22Rv1 (cell line): ENCODE results near the gene RNF213.
"Not testable (repeated sequence)": the region's sequence is repeated elsewhere in the genome, so short reads cannot be mapped to it uniquely, and the experiment has no call there.

Experiments
- H3K27ac ChIP-seq: fragments of 450-650 bp; 2 replicates; pipeline ENCODE4 v1.5.1; 2017
- ZFX ChIP-seq: fragments of 450-650 bp; IDR thresholded peaks from 2 replicates; pipeline ENCODE4 v1.6.1; 2017; ENCODE audit warnings: antibody characterized with exemption, borderline replicate concordance
- TF ChIP-seq, protein P1 (sequence below): fragments of 450-650 bp; IDR thresholded peaks from 2 replicates; pipeline ENCODE4 v1.5.1; 2017; ENCODE audit warnings: mild to moderate bottlenecking

RNF213 gene

DNA sequence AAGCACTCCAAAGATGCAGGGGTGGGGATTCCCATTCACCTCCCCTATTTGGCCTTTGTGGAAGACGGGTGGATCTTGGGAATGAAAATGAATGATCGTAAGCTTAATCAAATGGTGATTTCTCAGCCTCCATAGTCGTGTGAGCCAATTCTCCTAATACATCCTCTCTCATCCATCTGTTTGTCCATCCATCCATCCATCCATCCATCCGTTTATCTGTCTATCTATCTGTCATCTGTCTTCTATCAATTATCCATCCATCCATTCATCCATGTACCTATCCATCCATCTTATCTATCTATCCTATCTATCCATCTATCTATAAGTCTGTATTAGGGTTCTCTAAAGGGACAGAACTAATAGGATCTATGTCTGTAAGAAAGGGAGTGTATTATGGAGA, 7.8 kb downstream of the RNF213 start:
- TF ChIP-seq, protein P1, sequence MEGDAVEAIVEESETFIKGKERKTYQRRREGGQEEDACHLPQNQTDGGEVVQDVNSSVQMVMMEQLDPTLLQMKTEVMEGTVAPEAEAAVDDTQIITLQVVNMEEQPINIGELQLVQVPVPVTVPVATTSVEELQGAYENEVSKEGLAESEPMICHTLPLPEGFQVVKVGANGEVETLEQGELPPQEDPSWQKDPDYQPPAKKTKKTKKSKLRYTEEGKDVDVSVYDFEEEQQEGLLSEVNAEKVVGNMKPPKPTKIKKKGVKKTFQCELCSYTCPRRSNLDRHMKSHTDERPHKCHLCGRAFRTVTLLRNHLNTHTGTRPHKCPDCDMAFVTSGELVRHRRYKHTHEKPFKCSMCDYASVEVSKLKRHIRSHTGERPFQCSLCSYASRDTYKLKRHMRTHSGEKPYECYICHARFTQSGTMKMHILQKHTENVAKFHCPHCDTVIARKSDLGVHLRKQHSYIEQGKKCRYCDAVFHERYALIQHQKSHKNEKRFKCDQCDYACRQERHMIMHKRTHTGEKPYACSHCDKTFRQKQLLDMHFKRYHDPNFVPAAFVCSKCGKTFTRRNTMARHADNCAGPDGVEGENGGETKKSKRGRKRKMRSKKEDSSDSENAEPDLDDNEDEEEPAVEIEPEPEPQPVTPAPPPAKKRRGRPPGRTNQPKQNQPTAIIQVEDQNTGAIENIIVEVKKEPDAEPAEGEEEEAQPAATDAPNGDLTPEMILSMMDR, result no peak
- TF ChIP-seq ZFX, result no peak

DNA sequence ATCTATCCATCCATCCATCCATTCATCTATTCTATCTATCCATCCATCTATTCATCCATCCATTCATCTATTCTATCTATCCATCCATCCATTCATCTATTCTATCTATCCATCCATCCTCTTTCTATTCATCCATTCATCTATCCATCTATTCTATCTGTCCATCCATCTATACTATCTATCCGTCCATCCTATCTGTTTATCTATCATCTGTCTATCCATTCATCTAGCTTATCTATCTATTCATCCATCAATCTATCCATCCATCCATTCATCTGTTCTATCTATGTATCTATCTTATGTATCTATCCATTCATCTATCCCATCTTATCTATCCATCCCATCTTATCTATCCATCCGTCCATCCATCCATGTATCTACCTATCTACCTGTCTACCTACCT, 8.8 kb downstream of the RNF213 start:
- TF ChIP-seq ZFX, result no peak
- TF ChIP-seq, protein P1, result no peak
- H3K27ac ChIP-seq, result no peak overlapping the region

More for the DNA sequence above, 7.8 kb downstream of the RNF213 start:
- H3K27ac ChIP-seq, result no peak overlapping the region

DNA sequence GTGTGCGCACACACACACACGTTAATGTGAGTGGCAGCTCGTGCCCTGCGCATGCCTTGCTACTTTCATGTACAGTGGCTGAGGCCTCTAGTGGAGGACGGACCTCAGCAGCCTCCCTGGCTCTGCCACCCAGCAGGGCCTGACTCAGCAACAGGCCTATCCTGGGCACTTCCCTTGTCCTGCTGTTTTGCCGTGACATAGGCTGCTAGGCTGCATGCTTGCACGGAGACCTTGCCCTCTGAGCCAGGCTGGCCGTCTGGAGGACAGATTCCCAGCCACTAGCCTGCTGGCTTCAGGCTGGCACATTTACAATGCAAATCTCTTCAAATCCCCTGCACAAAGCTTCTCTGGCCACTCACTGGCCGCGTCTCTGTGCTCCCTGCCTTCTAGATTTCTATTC, 9.5 kb downstream of the RNF213 start:
- no peak overlapping the region for H3K27ac ChIP-seq
- TF ChIP-seq ZFX, result no peak
- TF ChIP-seq, protein P1, result no peak

DNA sequence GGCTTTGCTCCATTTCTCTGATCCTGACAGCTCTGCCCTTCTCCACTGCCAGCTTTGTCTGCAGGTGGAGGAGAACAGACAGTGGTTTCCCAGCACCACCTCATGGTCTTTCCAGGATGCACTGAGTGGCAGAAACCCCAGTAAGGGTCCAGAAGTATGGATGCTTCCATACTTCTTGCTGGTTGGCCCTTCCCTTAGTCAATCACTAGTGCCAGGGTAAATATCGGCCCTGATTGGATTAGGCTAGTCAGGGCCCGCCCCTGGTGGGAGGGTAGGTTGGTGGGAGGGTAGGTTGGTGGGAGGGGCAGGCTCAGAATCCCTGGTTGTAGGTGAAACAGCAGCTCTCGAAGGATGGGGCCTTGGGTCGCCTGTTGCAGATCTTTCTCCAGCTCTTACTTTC, 10.2 kb downstream of the RNF213 start:
- TF ChIP-seq, protein P1, result no peak
- no peak for TF ChIP-seq ZFX

DNA sequence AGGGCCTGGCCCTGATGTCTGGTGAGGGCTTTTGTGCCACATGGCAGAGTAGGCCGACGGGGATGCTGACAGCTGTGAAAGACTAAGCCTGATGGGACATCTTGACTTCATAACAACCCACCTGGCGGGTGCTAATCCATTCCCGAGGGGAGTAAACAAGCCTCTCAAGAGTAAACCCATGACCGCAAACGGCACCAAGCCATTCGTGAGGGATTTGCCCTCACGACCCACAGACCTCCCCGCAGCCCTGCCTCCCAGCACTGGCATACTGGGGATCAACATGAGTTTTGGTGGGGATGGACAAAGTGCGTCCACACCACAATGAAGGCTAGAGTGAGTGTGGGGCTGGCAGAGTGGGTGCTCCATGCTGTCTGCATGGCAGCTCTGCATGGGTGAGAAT, 11.7 kb downstream of the RNF213 start:
- no peak for TF ChIP-seq ZFX
- TF ChIP-seq, protein P1, result no peak

More for the DNA sequence above, 10.2 kb downstream of the RNF213 start:
- no peak overlapping the region for H3K27ac ChIP-seq

DNA sequence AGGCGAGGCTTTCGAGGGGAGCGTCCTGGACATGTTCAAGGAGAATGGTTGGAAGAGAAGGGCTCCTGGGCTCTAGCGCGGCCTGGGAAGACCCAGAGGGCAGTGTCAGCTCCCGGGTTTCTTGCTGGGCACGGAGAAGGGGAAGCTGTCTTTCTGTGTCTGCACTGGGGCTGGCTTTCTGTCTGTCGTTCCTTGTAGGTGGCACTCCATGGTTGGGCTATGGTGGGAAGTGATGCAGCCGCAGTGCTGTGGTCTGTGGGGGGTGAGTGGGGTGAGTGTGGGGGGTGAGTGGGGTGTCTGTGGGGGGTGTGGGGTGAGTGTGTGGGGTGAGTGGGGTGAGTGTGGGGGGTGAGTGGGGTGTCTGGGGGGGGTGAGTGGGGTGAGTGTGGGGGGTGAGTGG, 13.7 kb downstream of the RNF213 start:
- TF ChIP-seq ZFX, result no peak
- TF ChIP-seq, protein P1, result no peak
- H3K27ac ChIP-seq, result no peak overlapping the region

More for the DNA sequence above, 11.7 kb downstream of the RNF213 start:
- no peak overlapping the region for H3K27ac ChIP-seq

DNA sequence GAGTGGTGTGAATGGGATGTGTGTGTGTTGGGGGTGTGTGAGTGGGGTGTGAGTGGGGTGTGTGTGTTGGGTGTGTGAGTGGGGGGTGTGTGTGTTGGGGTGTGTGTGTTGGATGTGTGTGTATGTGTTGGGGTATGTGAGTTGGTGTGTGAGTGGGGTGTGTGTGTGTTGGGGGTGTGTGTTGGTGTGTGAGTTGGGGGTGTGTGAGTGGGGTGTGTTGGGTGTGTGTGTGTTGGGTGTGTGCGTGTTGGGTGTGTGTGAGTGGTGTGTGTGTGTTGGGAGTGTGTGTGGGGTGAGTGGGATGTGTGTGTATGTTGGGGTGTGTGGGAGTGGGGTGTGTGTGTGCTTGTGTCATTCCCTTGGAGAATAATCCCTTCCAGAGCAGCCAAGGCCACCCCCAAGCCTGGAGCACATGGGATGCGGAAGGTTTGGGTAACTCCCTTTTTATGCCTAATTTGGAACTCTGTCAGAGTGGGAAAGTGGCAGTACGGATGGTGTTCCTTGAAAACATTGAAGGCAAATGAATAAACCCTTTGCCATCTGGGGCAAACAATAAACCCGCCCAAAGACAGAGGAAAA, 14.3 kb downstream of the RNF213 start:
- H3K27ac ChIP-seq, result peak overlapping the region; percentile 22; the same call in 1 of the 2 replicates
- no peak for TF ChIP-seq ZFX
- TF ChIP-seq, protein P1, result no peak

DNA sequence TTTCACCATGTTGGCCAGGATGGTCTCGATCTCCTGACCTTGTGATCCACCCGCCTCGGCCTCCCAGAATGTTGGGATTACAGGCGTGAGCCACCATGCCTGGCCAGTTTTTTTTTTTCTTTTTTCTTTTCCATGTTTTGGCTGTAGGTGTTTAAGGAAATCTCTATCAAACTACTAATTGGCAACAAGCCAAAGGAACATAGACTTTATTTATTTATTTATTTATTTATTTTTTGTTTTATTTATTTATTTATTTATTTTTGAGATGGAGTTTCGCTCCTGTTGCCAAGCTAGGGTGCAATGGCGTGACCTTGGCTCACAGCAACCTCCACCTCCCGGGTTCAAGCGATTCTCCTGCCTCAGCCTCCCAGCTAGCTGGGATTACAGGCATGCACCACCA, 15.2 kb downstream of the RNF213 start:
- not testable (repeated sequence) for H3K27ac ChIP-seq
